OCI-LY7 (cell line): ENCODE measurements around the gene CALM1.

ENCODE experiments used
- EZH2phosphoT487 ChIP-seq: fragments of 200-600 bp; sonication (generic); IDR thresholded peaks from 2 replicates; pipeline ENCODE4 v1.6.1; 2018; ENCODE audit warnings: low read depth, borderline replicate concordance, mild to moderate bottlenecking, mixed run types, antibody characterized with exemption, low read length, moderate library complexity, mixed read lengths
- TF ChIP-seq, protein P1 (sequence below): fragments of 200-600 bp; sonication (generic); conservative IDR thresholded peaks from 2 replicates; pipeline ENCODE4 v1.5.1; 2014; ENCODE audit warnings: mild to moderate bottlenecking, antibody characterized with exemption, low read length, moderate library complexity, mixed read lengths

DNA sequence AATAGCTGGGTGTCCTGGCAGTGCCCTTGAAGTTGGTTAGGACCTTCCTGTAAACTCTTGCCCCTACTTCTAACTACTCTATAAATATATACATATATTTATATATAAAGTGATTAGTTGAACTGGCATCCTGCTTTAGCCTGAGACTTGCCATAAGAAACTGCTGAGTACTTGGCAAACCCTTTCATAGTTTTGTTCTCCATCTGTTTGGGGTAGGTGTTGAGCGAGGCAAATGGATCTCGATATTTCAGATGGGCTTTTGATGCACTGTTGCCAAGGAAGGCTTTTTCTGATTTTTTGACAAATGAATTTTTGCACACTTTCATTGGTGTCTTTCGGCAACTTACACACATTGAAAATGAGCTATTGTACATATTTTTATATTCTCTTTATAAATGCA is 10.4 kb downstream of the CALM1 start:
- TF ChIP-seq, protein P1, sequence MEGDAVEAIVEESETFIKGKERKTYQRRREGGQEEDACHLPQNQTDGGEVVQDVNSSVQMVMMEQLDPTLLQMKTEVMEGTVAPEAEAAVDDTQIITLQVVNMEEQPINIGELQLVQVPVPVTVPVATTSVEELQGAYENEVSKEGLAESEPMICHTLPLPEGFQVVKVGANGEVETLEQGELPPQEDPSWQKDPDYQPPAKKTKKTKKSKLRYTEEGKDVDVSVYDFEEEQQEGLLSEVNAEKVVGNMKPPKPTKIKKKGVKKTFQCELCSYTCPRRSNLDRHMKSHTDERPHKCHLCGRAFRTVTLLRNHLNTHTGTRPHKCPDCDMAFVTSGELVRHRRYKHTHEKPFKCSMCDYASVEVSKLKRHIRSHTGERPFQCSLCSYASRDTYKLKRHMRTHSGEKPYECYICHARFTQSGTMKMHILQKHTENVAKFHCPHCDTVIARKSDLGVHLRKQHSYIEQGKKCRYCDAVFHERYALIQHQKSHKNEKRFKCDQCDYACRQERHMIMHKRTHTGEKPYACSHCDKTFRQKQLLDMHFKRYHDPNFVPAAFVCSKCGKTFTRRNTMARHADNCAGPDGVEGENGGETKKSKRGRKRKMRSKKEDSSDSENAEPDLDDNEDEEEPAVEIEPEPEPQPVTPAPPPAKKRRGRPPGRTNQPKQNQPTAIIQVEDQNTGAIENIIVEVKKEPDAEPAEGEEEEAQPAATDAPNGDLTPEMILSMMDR: no peak
- TF ChIP-seq EZH2phosphoT487: no peak
